Kidney (tissue), 14 donors: ENCODE results near the gene CRYBG2. TPM values are rescaled to one million over a fixed set of nuclear protein-coding genes. Genes with fewer than 3 reads are reported as not detected.
"Not testable (repeated sequence)": the region's sequence is repeated elsewhere in the genome, so short reads cannot be mapped to it uniquely, and the experiment has no call there.

Source experiments
- DNase-seq, 5 donors: peaks; one replicate each; pipeline ENCODE4 v3.0.0-alpha.2; 2013 to 2020
- FAIRE-seq: peaks from 2 replicates; lab custom pipeline; 2012; peaks lifted over from hg19 to GRCh38; lab: Jason Lieb, UNC
- H3K27ac ChIP-seq, 2 donors: one replicate each; pipeline ENCODE4 v1.7.0; 2013; ENCODE audit warnings: low read depth in 2 of 2, low read length in 2 of 2, inconsistent platforms in 1 of 2
- H3K27me3 ChIP-seq: one replicate; pipeline ENCODE4 v1.7.1; 2013; ENCODE audit warnings: low read length, inconsistent platforms; ENCODE audit not compliant: control insufficient read depth, insufficient read depth
- H3K36me3 ChIP-seq, 3 donors: one replicate each; pipeline versions ENCODE4 v1.7.0 to v1.7.1; 2013; ENCODE audit warnings: low read length in 3 of 3, control low read depth in 1 of 3, inconsistent platforms in 1 of 3; ENCODE audit not compliant: insufficient read depth in 3 of 3, control insufficient read depth in 2 of 3
- H3K4me1 ChIP-seq, 3 donors: one replicate each; pipeline versions ENCODE4 v1.7.0 to v1.7.1; 2013; ENCODE audit warnings: low read length in 3 of 3, inconsistent platforms in 1 of 3, low read depth in 1 of 3; ENCODE audit not compliant: control insufficient read depth in 2 of 3, insufficient read depth in 2 of 3
- H3K4me3 ChIP-seq, 3 donors: one replicate each; pipeline versions ENCODE4 v1.7.0 to v1.8.1; 2013; ENCODE audit warnings: low read length in 3 of 3, control low read depth in 1 of 3, inconsistent platforms in 1 of 3
- H3K9ac ChIP-seq, 3 donors: one replicate each; pipeline versions ENCODE4 v1.7.0 to v1.7.1; 2013; ENCODE audit warnings: low read length in 3 of 3, control low read depth in 1 of 3, inconsistent platforms in 1 of 3
- H3K9me3 ChIP-seq, 3 donors: one replicate each; pipeline versions ENCODE4 v1.7.0 to v1.7.1; 2013; ENCODE audit warnings: low read length in 3 of 3, control low read depth in 1 of 3, inconsistent platforms in 1 of 3; ENCODE audit not compliant: control insufficient read depth in 2 of 3, insufficient read depth in 1 of 3
- intact Hi-C: fragments of 100-400 bp; cut with DNase I; formaldehyde crosslinking; loops from one replicate; pipeline ENCODE4 v1.11.1; 2022
- polyA plus RNA-seq: library from polyadenylated mRNA; stranded (reverse); fragments of 350-450 nt; fragmentation: Illumina TruSeq; extraction: RNeasy Lipid Tissue Mini Kit (QIAGEN cat#74804); gene quantifications from one replicate; pipeline ENCODE4 v1.2.3, GENCODE V29; 2014; ENCODE audit warnings: low read depth, low replicate concordance; ENCODE audit not compliant: insufficient read depth
- total RNA-seq: library from RNA; stranded (reverse); fragmentation: NEBNext Ultra II Directional; extraction: Animal tissue kit (Norgen Biotek cat#: 25700); gene quantifications from one replicate; pipeline ENCODE4 v1.2.1, GENCODE V29; 2021
- TF ChIP-seq, protein P1 (sequence below): IDR thresholded peaks from 3 replicates; pipeline ENCODE4 v1.5.1; 2012; ENCODE audit warnings: mild to moderate bottlenecking, moderate library complexity, borderline replicate concordance; ENCODE audit not compliant: insufficient read depth; ENCODE audit errors: extremely low read depth
- donor health status: control.
- donor health status: control.
- donor health status: control.
- donor health status: control.
- donor health status: control.
- donor health status: DM: yes; HTN: yes; CAD: no.
- donor health status: Normal renal cell carcinoma (clear cell type).

CRYBG2 gene
- total and polyA plus RNA-seq, 2 donors from 2014 or later, result 2.2 TPM; not detected in 1

DNA sequence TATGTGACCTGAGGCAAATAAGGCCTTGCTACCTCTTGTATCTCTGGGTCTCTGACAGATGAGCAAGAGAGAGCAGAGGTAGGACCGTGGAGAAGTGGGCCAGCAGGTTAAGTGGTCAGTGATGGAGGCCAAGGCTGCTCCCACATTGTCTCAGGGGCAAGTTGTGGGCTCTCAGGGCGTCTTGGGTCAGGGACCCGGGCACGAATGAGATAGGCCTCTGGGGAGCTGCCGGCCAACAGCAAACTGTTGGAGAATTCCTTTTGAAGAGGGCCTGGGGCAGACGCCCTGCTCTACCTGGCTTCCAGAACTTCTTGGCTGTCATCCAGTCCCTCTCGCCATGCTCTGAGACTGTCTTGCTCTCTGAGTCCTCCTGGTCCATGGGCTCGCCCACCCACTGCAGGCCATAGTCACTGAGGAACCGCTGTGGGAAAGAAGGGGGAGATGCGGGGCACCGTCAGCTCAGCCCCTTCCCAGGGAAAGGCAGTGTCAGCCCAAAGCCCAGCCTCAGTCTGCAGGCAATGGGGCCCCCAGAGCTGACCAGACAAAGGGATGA, 59.9 kb downstream of the CRYBG2 start:
- H3K9me3 ChIP-seq, result no peaks in the 10 kb centered on the region
- no peaks in the 10 kb centered on the region for H3K36me3 ChIP-seq
- intact Hi-C loops, result no loop called here
- no peak overlapping the region for H3K9ac ChIP-seq
- DNase-seq, result no peak
- no peak overlapping the region for H3K4me3 ChIP-seq
- H3K27me3 ChIP-seq, result no peaks in the 10 kb centered on the region
- H3K27ac ChIP-seq, result no peak overlapping the region
- no peak for FAIRE-seq
- TF ChIP-seq, protein P1, sequence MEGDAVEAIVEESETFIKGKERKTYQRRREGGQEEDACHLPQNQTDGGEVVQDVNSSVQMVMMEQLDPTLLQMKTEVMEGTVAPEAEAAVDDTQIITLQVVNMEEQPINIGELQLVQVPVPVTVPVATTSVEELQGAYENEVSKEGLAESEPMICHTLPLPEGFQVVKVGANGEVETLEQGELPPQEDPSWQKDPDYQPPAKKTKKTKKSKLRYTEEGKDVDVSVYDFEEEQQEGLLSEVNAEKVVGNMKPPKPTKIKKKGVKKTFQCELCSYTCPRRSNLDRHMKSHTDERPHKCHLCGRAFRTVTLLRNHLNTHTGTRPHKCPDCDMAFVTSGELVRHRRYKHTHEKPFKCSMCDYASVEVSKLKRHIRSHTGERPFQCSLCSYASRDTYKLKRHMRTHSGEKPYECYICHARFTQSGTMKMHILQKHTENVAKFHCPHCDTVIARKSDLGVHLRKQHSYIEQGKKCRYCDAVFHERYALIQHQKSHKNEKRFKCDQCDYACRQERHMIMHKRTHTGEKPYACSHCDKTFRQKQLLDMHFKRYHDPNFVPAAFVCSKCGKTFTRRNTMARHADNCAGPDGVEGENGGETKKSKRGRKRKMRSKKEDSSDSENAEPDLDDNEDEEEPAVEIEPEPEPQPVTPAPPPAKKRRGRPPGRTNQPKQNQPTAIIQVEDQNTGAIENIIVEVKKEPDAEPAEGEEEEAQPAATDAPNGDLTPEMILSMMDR, result no peak
- H3K4me1 ChIP-seq, result peaks cover 0 to 3% (median 0%) of the 10 kb centered on the region in 3 donors

DNA sequence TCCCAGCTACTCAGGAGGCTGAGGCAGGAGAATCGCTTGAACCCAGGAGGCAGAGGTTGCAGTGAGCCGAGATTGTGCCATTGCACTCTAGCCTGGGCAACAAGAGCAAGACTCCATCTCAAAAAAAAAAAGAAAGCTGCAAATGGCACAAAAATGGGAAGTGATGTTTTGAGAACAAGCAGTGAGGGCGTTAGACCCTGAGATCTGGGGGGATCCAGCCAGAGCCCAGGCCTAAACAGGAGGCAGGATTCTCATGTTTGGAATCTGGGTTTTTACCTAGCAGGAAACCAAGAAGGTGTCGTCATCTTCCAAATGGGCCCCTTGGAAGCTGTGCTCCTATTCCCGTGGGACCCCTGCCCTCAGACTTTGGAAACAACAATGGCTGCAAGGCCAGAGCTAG, 61.2 kb downstream of the CRYBG2 start:
- H3K27me3 ChIP-seq, H3K4me3 ChIP-seq, DNase-seq, H3K4me1 ChIP-seq, H3K9ac ChIP-seq, FAIRE-seq, H3K36me3 ChIP-seq, intact Hi-C loops, H3K9me3 ChIP-seq, H3K27ac ChIP-seq: not testable (repeated sequence)

DNA sequence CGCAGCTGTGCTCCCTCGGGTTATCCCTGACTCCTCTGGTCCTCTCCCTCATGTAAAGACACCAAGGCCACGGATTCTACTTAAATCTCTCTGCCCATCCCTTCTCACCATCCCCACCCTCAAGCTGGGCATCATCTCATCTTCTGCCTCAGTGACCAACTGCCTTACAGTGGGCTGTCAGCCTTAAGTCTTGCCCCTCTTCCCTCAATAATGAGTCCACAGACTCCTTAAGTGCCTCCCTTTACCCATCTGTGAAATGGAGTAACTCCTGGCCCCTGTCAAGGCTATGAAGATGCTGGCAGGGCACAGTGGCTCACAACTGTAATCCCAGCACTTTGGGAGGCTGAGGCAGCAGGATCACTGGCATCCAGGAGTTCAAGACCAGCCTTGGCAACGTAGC, 62.0 kb downstream of the CRYBG2 start:
- FAIRE-seq (no peak), DNase-seq (no peak)
- peaks cover 0 to 5% (median 0%) of the 10 kb centered on the region in 3 donors for H3K4me1 ChIP-seq
- no peak overlapping the region for H3K9ac ChIP-seq
- TF ChIP-seq, protein P1, result no peak
- H3K27ac ChIP-seq, result no peak overlapping the region
- no peaks in the 10 kb centered on the region for H3K9me3 ChIP-seq
- H3K27me3 ChIP-seq, result no peaks in the 10 kb centered on the region
- H3K4me3 ChIP-seq, result no peak overlapping the region
- no peaks in the 10 kb centered on the region for H3K36me3 ChIP-seq
- intact Hi-C loops, result no loop called here

DNA sequence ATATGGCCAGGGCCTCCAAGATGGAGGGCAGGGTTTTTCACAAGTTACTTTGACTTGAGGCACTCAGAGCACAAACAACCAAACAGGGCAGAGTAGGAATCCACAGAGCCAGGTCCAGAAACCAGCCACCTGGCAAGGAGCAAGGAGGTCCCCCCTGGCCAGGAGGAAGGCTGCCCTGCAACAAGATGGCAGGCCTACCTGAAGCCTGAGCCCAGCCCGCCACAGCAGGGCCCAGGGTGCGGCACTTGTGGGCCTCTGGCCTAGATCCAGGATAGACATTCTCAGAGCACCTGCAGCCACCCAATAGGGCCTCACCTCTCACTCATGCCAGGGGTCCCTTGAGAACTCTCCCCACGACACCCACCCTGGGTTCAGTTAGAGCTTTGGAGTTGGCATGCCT, 62.5 kb downstream of the CRYBG2 start:
- TF ChIP-seq, protein P1, result no peak

More for the DNA sequence above, 62.5 kb downstream of the CRYBG2 start:
- no peak for FAIRE-seq
- Histone ChIP-seq H3K27ac (no peak overlapping the region), H3K27me3 (no peaks in the 10 kb centered on the region), H3K9ac (no peak overlapping the region), H3K4me3 (no peak overlapping the region), H3K36me3 (no peaks in the 10 kb centered on the region), H3K9me3 (no peaks in the 10 kb centered on the region), H3K4me1 (peaks cover 0 to 5% (median 0%) of the 10 kb centered on the region in 3 donors)
- DNase-seq, result peak in 1 of 5 donors; percentile 67
- intact Hi-C loops, result no loop called here
